ACC112 (cell line): ENCODE data around the gene VEZT.
"Not testable (repeated sequence)": the region's sequence is repeated elsewhere in the genome, so short reads cannot be mapped to it uniquely, and the experiment has no call there.

Experiments used
- H2AFZ ChIP-seq: fragments of 200-600 bp; sonication (generic); one replicate; pipeline ENCODE4 v1.6.0; 2017; ENCODE audit warnings: antibody characterized with exemption, low read length; ENCODE audit not compliant: unreplicated experiment
- H3K27ac ChIP-seq: fragments of 200-600 bp; sonication (generic); 2 replicates; pipeline ENCODE4 v1.5.1; 2014; ENCODE audit warnings: low read depth, mild to moderate bottlenecking, antibody characterized with exemption, low read length, moderate library complexity
- H3K27me3 ChIP-seq: fragments of 200-600 bp; sonication (generic); 2 replicates; pipeline ENCODE4 v1.6.1; 2014; ENCODE audit warnings: mild to moderate bottlenecking, antibody characterized with exemption, low read length, moderate library complexity, mixed read lengths; ENCODE audit not compliant: insufficient read depth
- H3K36me3 ChIP-seq: fragments of 200-600 bp; sonication (generic); 2 replicates; pipeline ENCODE4 v1.6.1; 2016; ENCODE audit warnings: mild to moderate bottlenecking, antibody characterized with exemption, low read length, moderate library complexity, mixed read lengths; ENCODE audit not compliant: insufficient read depth
- H3K4me1 ChIP-seq: fragments of 200-600 bp; sonication (generic); one replicate; pipeline ENCODE4 v1.6.1; 2016; ENCODE audit warnings: low read length, mixed read lengths; ENCODE audit not compliant: insufficient read depth, unreplicated experiment, control insufficient read depth
- H3K4me3 ChIP-seq: fragments of 200-600 bp; sonication (generic); 2 replicates; pipeline ENCODE4 v1.5.1; 2014; ENCODE audit warnings: mild to moderate bottlenecking, low read depth, low read length
- H3K79me2 ChIP-seq: fragments of 200-600 bp; sonication (generic); one replicate; pipeline ENCODE4 v1.6.0; 2016; ENCODE audit warnings: low read length; ENCODE audit not compliant: control insufficient read depth, unreplicated experiment, insufficient read depth

Gene VEZT

DNA sequence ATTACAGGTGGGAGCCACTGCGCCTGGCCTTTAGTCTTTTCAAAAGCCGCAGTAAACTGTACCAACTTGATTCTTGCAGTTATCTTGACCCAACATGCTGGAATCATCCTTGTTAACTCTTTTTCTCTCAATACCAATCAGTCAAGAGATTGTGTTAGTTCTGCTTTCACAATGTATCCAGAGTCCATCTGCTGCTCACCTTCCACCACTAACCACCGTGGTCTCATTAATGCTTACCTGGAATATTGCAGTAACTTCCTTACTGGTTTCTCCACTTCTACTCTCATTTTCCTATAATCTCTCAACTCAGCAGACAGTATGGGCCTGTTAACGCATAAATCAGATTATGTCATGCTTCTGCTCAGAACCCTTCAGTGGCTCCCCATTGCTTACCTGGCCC is 62.2 kb downstream of the VEZT start:
- Histone ChIP-seq H3K27me3 (no peaks in the 10 kb centered on the region), H3K4me3 (no peak overlapping the region), H2AFZ (no peak overlapping the region), H3K27ac (no peak overlapping the region), H3K36me3 (peaks cover 4% of the 10 kb centered on the region), H3K79me2 (no peaks in the 10 kb centered on the region), H3K4me1 (peaks cover 12% of the 10 kb centered on the region)

DNA sequence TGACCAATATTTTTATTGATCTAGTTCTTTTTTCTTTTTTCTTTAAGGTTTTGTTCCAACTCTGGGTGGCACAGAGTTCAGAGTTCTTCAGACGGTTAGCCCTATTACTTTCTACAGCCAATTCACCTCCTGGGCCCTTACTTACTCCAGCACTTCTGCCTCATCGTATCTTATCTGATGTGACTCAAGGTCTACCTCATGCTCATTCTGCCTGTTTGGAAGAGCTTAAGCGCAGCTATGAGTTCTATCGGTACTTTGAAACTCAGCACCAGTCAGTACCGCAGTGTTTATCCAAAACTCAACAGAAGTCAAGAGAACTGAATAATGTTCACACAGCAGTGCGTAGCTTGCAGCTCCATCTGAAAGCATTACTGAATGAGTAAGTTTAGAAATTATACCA is 64.7 kb downstream of the VEZT start:
- H3K4me3 ChIP-seq, result no peak overlapping the region
- peaks cover 3% of the 10 kb centered on the region for H3K4me1 ChIP-seq
- no peak overlapping the region for H2AFZ ChIP-seq
- peaks cover 4% of the 10 kb centered on the region for H3K36me3 ChIP-seq
- no peaks in the 10 kb centered on the region for H3K79me2 ChIP-seq
- no peaks in the 10 kb centered on the region for H3K27me3 ChIP-seq
- H3K27ac ChIP-seq, result no peak overlapping the region

GRCh38 chr12:95283371-95283770 is 65.8 kb downstream of the VEZT start:
- no peaks in the 10 kb centered on the region for H3K27me3 ChIP-seq
- no peaks in the 10 kb centered on the region for H3K79me2 ChIP-seq
- H3K36me3 ChIP-seq, result peaks cover 6% of the 10 kb centered on the region
- no peak overlapping the region for H3K27ac ChIP-seq
- no peak overlapping the region for H3K4me3 ChIP-seq
- no peak overlapping the region for H2AFZ ChIP-seq
- H3K4me1 ChIP-seq, result no peaks in the 10 kb centered on the region

DNA sequence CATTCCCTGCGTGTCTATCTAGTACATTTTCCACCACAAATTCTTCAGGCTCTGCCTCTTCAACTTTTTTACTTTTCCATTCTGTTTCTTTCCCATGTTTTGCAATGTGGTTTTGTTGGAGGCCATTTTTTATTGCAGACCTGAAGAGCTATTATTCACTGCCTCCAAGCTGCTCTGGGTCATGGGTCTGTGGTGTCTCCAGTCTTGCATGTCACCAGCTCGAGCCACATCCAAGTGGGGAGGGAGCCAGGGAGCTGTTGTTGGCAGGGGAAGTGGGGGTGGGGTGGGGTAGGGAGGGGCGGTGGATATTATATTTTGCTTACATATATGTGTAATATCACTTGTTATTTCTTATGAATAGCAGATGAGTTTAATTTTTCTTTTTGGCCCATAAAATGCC is 69.1 kb downstream of the VEZT start:
- Histone ChIP-seq H3K4me1 (no peaks in the 10 kb centered on the region), H3K27me3 (no peaks in the 10 kb centered on the region), H3K36me3 (peaks cover 10% of the 10 kb centered on the region), H3K4me3 (no peak overlapping the region), H3K27ac (no peak overlapping the region), H2AFZ (no peak overlapping the region), H3K79me2 (no peaks in the 10 kb centered on the region)

DNA sequence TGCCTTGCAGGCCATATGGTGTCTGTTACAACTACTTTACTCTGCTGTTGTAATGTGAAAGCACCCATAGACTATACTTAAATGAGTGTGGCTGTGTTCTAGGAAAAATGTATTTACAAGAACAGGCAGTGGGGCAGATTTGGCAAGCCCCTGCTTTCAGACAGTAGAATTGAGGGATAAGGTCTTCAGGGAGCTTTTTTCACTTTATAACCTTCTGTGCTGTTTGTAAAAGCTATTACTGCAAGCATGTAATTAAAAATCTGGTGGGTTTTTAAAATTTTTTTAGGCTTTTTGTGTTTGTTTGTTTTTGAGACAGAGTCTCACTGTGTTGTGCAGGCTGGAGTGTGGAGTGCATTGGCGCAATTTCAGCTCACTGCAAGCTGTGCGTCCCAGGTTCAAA is 73.9 kb downstream of the VEZT start:
- Histone ChIP-seq H3K79me2 (no peaks in the 10 kb centered on the region), H3K27me3 (no peaks in the 10 kb centered on the region), H3K4me3 (no peak overlapping the region), H3K4me1 (no peaks in the 10 kb centered on the region), H3K36me3 (peaks cover 12% of the 10 kb centered on the region; the same call in 1 of the 2 replicates), H2AFZ (no peak overlapping the region), H3K27ac (no peak overlapping the region)

- H3K27me3 ChIP-seq, result no peaks in the 10 kb centered on the region
- no peaks in the 10 kb centered on the region for H3K79me2 ChIP-seq
- no peak overlapping the region for H3K4me3 ChIP-seq
- peaks cover 6% of the 10 kb centered on the region; the same call in 1 of the 2 replicates for H3K36me3 ChIP-seq
- no peak overlapping the region for H2AFZ ChIP-seq
- H3K27ac ChIP-seq, result no peak overlapping the region
- H3K4me1 ChIP-seq, result peaks cover 13% of the 10 kb centered on the region
Observed at GRCh38 chr12:95298916-95299315, 81.3 kb downstream of the VEZT start.

- H3K79me2 ChIP-seq, result no peaks in the 10 kb centered on the region
- H3K27ac ChIP-seq, result no peak overlapping the region
- peaks cover 27% of the 10 kb centered on the region for H3K4me1 ChIP-seq
- H3K36me3 ChIP-seq, result no peaks in the 10 kb centered on the region; the same call in 1 of the 2 replicates
- H3K27me3 ChIP-seq, result no peaks in the 10 kb centered on the region
- H3K4me3 ChIP-seq, result no peak overlapping the region
- H2AFZ ChIP-seq, result no peak overlapping the region
Observed at GRCh38 chr12:95300286-95300685, 82.7 kb downstream of the VEZT start.

DNA sequence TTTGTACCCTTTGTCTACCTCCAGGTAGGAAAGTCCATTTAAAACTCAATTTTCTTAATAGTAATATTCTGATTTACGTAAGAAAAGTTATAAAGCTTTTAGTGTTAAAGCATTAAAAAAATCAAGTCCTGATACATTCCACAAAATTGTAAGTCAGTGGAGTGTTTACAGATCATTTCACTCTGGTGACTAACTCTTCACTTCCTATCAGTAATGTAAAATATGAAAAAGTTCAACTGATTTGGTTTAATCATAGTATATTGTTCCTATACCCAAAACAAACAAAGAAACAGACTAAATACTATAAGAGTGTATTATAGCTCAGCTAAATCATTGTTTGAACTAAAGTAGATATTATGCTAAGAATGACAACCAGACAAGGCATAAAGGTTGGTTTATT is 85.9 kb downstream of the VEZT start:
- no peaks in the 10 kb centered on the region for H3K79me2 ChIP-seq
- H2AFZ ChIP-seq, result no peak overlapping the region
- peaks cover 3% of the 10 kb centered on the region for H3K36me3 ChIP-seq
- H3K27me3 ChIP-seq, result no peaks in the 10 kb centered on the region
- H3K4me1 ChIP-seq, result peaks cover 28% of the 10 kb centered on the region
- H3K4me3 ChIP-seq, result no peak overlapping the region
- H3K27ac ChIP-seq, result peak overlapping the region; percentile 53

GRCh38 chr12:95304673-95305198 is 87.1 kb downstream of the VEZT start:
- H2AFZ ChIP-seq, result no peak overlapping the region
- peak overlapping the region; percentile 53 for H3K27ac ChIP-seq
- H3K27me3 ChIP-seq, result no peaks in the 10 kb centered on the region
- H3K79me2 ChIP-seq, result no peaks in the 10 kb centered on the region
- H3K36me3 ChIP-seq, result peaks cover 3% of the 10 kb centered on the region
- H3K4me1 ChIP-seq, result peaks cover 28% of the 10 kb centered on the region
- H3K4me3 ChIP-seq, result 0 out of 2 replicates have a peak overlapping the region, but pooled peaks have one; percentile 0

DNA sequence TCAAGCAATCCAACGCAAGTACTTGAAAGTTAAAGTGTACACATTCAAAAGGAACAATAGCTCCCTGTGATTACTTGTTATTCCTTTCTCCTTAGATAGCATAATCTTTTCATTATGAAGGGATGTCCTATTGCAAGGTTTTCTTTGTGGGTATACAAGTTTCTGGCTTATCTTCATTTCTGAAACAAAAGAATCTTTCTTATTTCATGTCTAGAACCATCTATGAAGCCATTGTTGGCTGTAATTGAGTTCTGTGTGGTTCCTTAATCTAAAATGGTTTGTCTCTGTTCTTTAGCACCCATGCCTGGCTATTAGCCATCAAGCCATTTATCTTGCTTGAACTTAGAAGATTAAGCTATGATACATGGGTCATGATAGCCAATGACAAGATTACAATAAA is 95.0 kb downstream of the VEZT start:
- Histone ChIP-seq H3K4me3 (no peak overlapping the region), H3K36me3 (peaks cover 3% of the 10 kb centered on the region)

DNA sequence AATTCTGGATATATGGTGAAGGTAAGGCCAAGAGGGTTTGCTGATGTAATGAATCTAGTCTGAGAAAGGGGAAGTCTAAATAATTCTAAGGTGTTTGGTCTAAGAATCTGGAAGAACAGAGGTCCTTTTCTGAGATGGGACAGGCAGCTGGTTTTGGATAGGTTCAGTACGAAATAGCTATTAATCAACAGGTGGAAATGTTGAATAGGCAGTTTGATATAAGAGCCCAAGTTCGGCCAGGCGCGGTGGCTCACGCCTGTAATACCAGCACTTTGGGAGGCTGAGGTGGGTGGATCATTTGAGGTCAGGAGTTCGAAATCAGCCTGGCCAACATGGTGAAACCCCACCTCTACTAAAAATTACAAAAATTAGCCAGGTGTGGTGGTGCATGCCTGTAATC is 97.1 kb downstream of the VEZT start:
- peaks cover 16% of the 10 kb centered on the region for H3K4me1 ChIP-seq
- not testable (repeated sequence) for H3K27me3 ChIP-seq, H3K27ac ChIP-seq, H3K4me3 ChIP-seq, H3K79me2 ChIP-seq, H2AFZ ChIP-seq, H3K36me3 ChIP-seq

More for the DNA sequence above, 95.0 kb downstream of the VEZT start:
- no peak overlapping the region for H2AFZ ChIP-seq
- no peak overlapping the region for H3K27ac ChIP-seq
- H3K27me3 ChIP-seq, result no peaks in the 10 kb centered on the region
- H3K4me1 ChIP-seq, result peaks cover 2% of the 10 kb centered on the region
- no peaks in the 10 kb centered on the region for H3K79me2 ChIP-seq
